SK-N-SH treated with all-trans-retinoic acid at 6 μM for 48 hours (cell line): ENCODE results near the gene GATAD2A.

ENCODE experiments used
- ATAC-seq: fragments of 200-7000 bp; cut with Tn5 transposase; 3 replicates; pipeline ENCODE4 v1.9.1; 2020; ENCODE audit warnings: mild to moderate bottlenecking, moderate library complexity
- BACH2 ChIP-seq: fragments of 250-450 bp; sonication (Bioruptor Pico); IDR thresholded peaks from 2 replicates; pipeline ENCODE4 v1.9.0; 2021; ENCODE audit warnings: mild to moderate bottlenecking, borderline replicate concordance
- CREB5 ChIP-seq: fragments of 250-450 bp; sonication (Bioruptor Pico); IDR thresholded peaks from 2 replicates; pipeline ENCODE4 v1.5.1; 2020; ENCODE audit warnings: low read depth, mild to moderate bottlenecking, moderate library complexity
- CSDC2 ChIP-seq: fragments of 250-450 bp; sonication (Bioruptor Pico); IDR thresholded peaks from 2 replicates; pipeline ENCODE4 v1.5.0; 2020; ENCODE audit warnings: mild to moderate bottlenecking, moderate library complexity
- ESRRG ChIP-seq: fragments of 250-450 bp; sonication (Bioruptor Pico); IDR thresholded peaks from 2 replicates; pipeline ENCODE4 v1.6.1; 2021; ENCODE audit warnings: mild to moderate bottlenecking
- GLIS3 ChIP-seq: fragments of 250-450 bp; sonication (Bioruptor Pico); IDR thresholded peaks from 2 replicates; pipeline ENCODE4 v1.5.0; 2020; ENCODE audit warnings: mild to moderate bottlenecking, moderate library complexity
- ISL1 ChIP-seq: fragments of 250-450 bp; sonication (Bioruptor Pico); IDR thresholded peaks from 2 replicates; pipeline ENCODE4 v2.1.2; 2022; ENCODE audit warnings: mild to moderate bottlenecking, moderate library complexity
- OSR1 ChIP-seq: fragments of 250-450 bp; sonication (Bioruptor Pico); IDR thresholded peaks from 2 replicates; pipeline ENCODE4 v1.8.0; 2022; ENCODE audit warnings: moderate library complexity, mild to moderate bottlenecking, inconsistent platforms
- PATZ1 ChIP-seq: fragments of 250-450 bp; sonication (Bioruptor Pico); IDR thresholded peaks from 2 replicates; pipeline ENCODE4 v1.8.0; 2020; ENCODE audit warnings: mild to moderate bottlenecking, moderate library complexity, borderline replicate concordance
- POU6F1 ChIP-seq: fragments of 250-450 bp; sonication (Bioruptor Pico); IDR thresholded peaks from 2 replicates; pipeline ENCODE4 v1.8.0; 2021; ENCODE audit warnings: low read depth, mild to moderate bottlenecking, moderate library complexity, borderline replicate concordance
- PPARA ChIP-seq: fragments of 250-450 bp; sonication (Bioruptor Pico); IDR thresholded peaks from 2 replicates; pipeline ENCODE4 v1.5.0; 2020; ENCODE audit warnings: mild to moderate bottlenecking, borderline replicate concordance
- SNAI2 ChIP-seq: fragments of 250-450 bp; sonication (Bioruptor Pico); IDR thresholded peaks from 2 replicates; pipeline ENCODE4 v1.5.0; 2020; ENCODE audit warnings: mild to moderate bottlenecking, moderate library complexity
- TCF4 ChIP-seq: fragments of 250-450 bp; sonication (Bioruptor Pico); IDR thresholded peaks from 2 replicates; pipeline ENCODE4 v1.8.0; 2021; ENCODE audit warnings: mild to moderate bottlenecking, moderate library complexity, borderline replicate concordance
- TOX ChIP-seq: fragments of 250-450 bp; sonication (Bioruptor Pico); IDR thresholded peaks from 2 replicates; pipeline ENCODE4 v1.8.0; 2021; ENCODE audit warnings: mild to moderate bottlenecking, moderate library complexity, borderline replicate concordance
- TSHZ2 ChIP-seq: fragments of 250-450 bp; sonication (Bioruptor Pico); IDR thresholded peaks from 2 replicates; pipeline ENCODE4 v1.5.0; 2020; ENCODE audit warnings: mild to moderate bottlenecking, moderate library complexity
- ZC3H10 ChIP-seq: fragments of 250-450 bp; sonication (Bioruptor Pico); IDR thresholded peaks from 2 replicates; pipeline ENCODE4 v1.5.1; 2021; ENCODE audit warnings: mild to moderate bottlenecking, moderate library complexity
- ZFP3 ChIP-seq: fragments of 250-450 bp; sonication (Bioruptor Pico); IDR thresholded peaks from 2 replicates; pipeline ENCODE4 v1.5.0; 2020; ENCODE audit warnings: mild to moderate bottlenecking, moderate library complexity
- ZNF565 ChIP-seq: fragments of 450-650 bp; formaldehyde crosslinking; conservative IDR thresholded peaks from 2 replicates; pipeline ENCODE4 v1.5.0; 2020; ENCODE audit warnings: low read depth, mild to moderate bottlenecking, moderate library complexity
- ZNF8 ChIP-seq: fragments of 450-650 bp; formaldehyde crosslinking; IDR thresholded peaks from 2 replicates; pipeline ENCODE4 v1.5.0; 2020; ENCODE audit warnings: mild to moderate bottlenecking, moderate library complexity

The GATAD2A gene

GRCh38 chr19:19543101-19543500, 137.6 kb downstream of the GATAD2A start:
- TF ChIP-seq ZFP3 (no peak), ESRRG (CRISPR knock-in tag) (no peak), TSHZ2 (CRISPR knock-in tag) (no peak), CREB5 (CRISPR knock-in tag) (no peak), BACH2 (no peak), ISL1 (CRISPR knock-in tag) (no peak), PATZ1 (CRISPR knock-in tag) (no peak)
- TF ChIP-seq, all 23 proteins: peak for 0
- no peak for ATAC-seq

- TF ChIP-seq PATZ1 (CRISPR knock-in tag), result no peak
- no peak for TF ChIP-seq TOX (CRISPR knock-in tag)
- no peak for TF ChIP-seq OSR1 (CRISPR knock-in tag)
- TF ChIP-seq GLIS3 (CRISPR knock-in tag), result no peak
- no peak for TF ChIP-seq POU6F1 (CRISPR knock-in tag)
- TF ChIP-seq ZFP3, result no peak
- no peak for TF ChIP-seq BACH2
- TF ChIP-seq SNAI2, result no peak
- TF ChIP-seq TCF4 (CRISPR knock-in tag), result no peak
- TF ChIP-seq TSHZ2 (CRISPR knock-in tag), result no peak
- no peak for TF ChIP-seq ISL1 (CRISPR knock-in tag)
- no peak for TF ChIP-seq CSDC2
- no peak for TF ChIP-seq ZC3H10 (CRISPR knock-in tag)
- no peak for TF ChIP-seq ZNF8
- no peak for ATAC-seq
Observed at GRCh38 chr19:19543640-19544039, 138.2 kb downstream of the GATAD2A start.

- no peak for ATAC-seq
Observed at GRCh38 chr19:19544257-19544953, 138.9 kb downstream of the GATAD2A start.

More at GRCh38 chr19:19544257-19544953, 138.9 kb downstream of the GATAD2A start:
- TF ChIP-seq ZNF8 (no peak), ZFP3 (no peak), PPARA (no peak), ZNF565 (CRISPR knock-in tag) (no peak), ZC3H10 (CRISPR knock-in tag) (no peak)
